Activated B cell treated with CpG ODN at 0.5 μM for 24 hours (primary cell): Measurements from ENCODE around the gene RABGAP1L. TPM values are rescaled to one million over a fixed set of nuclear protein-coding genes. Genes with fewer than 3 reads are reported as not detected.

ENCODE experiments used
- ATAC-seq: fragments of 200-7000 bp; cut with Tn5 transposase; one replicate; pipeline ENCODE4 v1.10.0; 2021; ENCODE audit warnings: low read depth, mild to moderate bottlenecking, moderate library complexity
- CTCF ChIA-PET: fragments of 350-600 bp; sonication (Branson Sonifier 250); formaldehyde crosslinking; loops from one replicate; lab custom pipeline; 2021; ENCODE audit warnings: antibody characterized with exemption; lab: Charles Lee
- POLR2A ChIA-PET: fragments of 350-600 bp; sonication (Branson Sonifier 250); formaldehyde crosslinking; loops from one replicate; lab custom pipeline; 2021; ENCODE audit warnings: antibody characterized with exemption; lab: Charles Lee
- DNase-seq: peaks from one replicate; pipeline ENCODE4 v3.0.0; 2022
- H3K27ac Mint-ChIP-seq: one replicate; pipeline ENCODE4 v1.8.0; 2020; ENCODE audit warnings: mixed read lengths
- H3K27me3 Mint-ChIP-seq: one replicate; pipeline ENCODE4 v1.8.0; 2021; ENCODE audit warnings: mixed read lengths
- H3K36me3 Mint-ChIP-seq: one replicate; pipeline ENCODE4 v1.8.0; 2021; ENCODE audit warnings: low read depth, mixed read lengths
- H3K4me1 Mint-ChIP-seq: one replicate; pipeline ENCODE4 v1.8.0; 2021; ENCODE audit warnings: mixed read lengths
- H3K4me3 Mint-ChIP-seq: one replicate; pipeline ENCODE4 v1.8.0; 2020; ENCODE audit warnings: mild to moderate bottlenecking, mixed read lengths
- H3K9me3 Mint-ChIP-seq: one replicate; pipeline ENCODE4 v1.8.0; 2020; ENCODE audit warnings: mixed read lengths
- CTCF ChIP-seq: fragments of 200-600 bp; IDR thresholded peaks from one replicate; pipeline ENCODE4 v1.8.0; 2022; ENCODE audit warnings: antibody characterized with exemption, mild to moderate bottlenecking
- intact Hi-C: fragments of 100-400 bp; cut with micrococcal nuclease; formaldehyde crosslinking; loops from one replicate; pipeline ENCODE4 v1.15.1; 2024
- total RNA-seq: library from RNA; stranded (reverse); gene quantifications from 2 replicates; pipeline ENCODE4 v1.2.3, GENCODE V29; 2022

Gene RABGAP1L
- total RNA-seq, 1 donor from 2014 or later = 126 TPM

- ATAC-seq (no peak), DNase-seq (no peak)
- ChIA-PET POLR2A (interaction anchor here (0.6 kb wide), 1 partner anchor 65 kb away, joined by 10 read pairs; no protein-coding TSS in a partner anchor), CTCF (interaction anchor here (0.6 to 7.1 kb wide), 6 partner anchors 22 to 1328 kb away, joined by 3 to 68 read pairs (median 3); no protein-coding TSS in a partner anchor)
- peaks cover 7% of the 10 kb centered on the region for H3K4me1 Mint-ChIP-seq
- no peaks in the 10 kb centered on the region for H3K9me3 Mint-ChIP-seq
- intact Hi-C loops = loop anchor here (10.0 kb wide), 4 partner anchors 753 to 1543 kb away; partner anchors contain the start of genes CENPL, DARS2, GAS5 and TNFSF4
- H3K27me3 Mint-ChIP-seq = no peaks in the 10 kb centered on the region
- no peak overlapping the region for H3K27ac Mint-ChIP-seq
- TF ChIP-seq CTCF = no peak
- no peak overlapping the region for H3K4me3 Mint-ChIP-seq
- peaks cover 7% of the 10 kb centered on the region for H3K36me3 Mint-ChIP-seq
These were observed 588.3 kb downstream of the RABGAP1L start for GRCh38 chr1:174747613-174748012.

- no peak for TF ChIP-seq CTCF
- DNase-seq = no peak
- ATAC-seq = no peak
- intact Hi-C loops = loop anchor here (10.0 kb wide), 4 partner anchors 754 to 1544 kb away; partner anchors contain the start of genes CENPL, DARS2, GAS5 and TNFSF4
- Mint-ChIP-seq H3K4me3 (no peak overlapping the region), H3K4me1 (peaks cover 2% of the 10 kb centered on the region), H3K9me3 (no peaks in the 10 kb centered on the region), H3K36me3 (peaks cover 7% of the 10 kb centered on the region), H3K27me3 (no peaks in the 10 kb centered on the region), H3K27ac (no peak overlapping the region)
- CTCF ChIA-PET = interaction anchor here (0.7 to 7.1 kb wide), 3 partner anchors 15 to 493 kb away, joined by 3 to 68 read pairs (median 3); no protein-coding TSS in a partner anchor
- POLR2A ChIA-PET = no interaction called here
These were observed 589.3 kb downstream of the RABGAP1L start for GRCh38 chr1:174748586-174748985.

GRCh38 chr1:174753131-174753530 lies 593.8 kb downstream of the RABGAP1L start:
- no peak for TF ChIP-seq CTCF
- ChIA-PET CTCF (interaction anchor here (1.9 kb wide), 1 partner anchor 490 kb away, joined by 5 read pairs; no protein-coding TSS in a partner anchor), POLR2A (no interaction called here)
- Mint-ChIP-seq H3K36me3 (peaks cover 10% of the 10 kb centered on the region), H3K4me1 (no peaks in the 10 kb centered on the region), H3K27me3 (no peaks in the 10 kb centered on the region), H3K4me3 (no peak overlapping the region), H3K27ac (no peak overlapping the region), H3K9me3 (no peaks in the 10 kb centered on the region)
- ATAC-seq (no peak), DNase-seq (no peak)
- intact Hi-C loops = no loop called here

- TF ChIP-seq CTCF = no peak
- DNase-seq (no peak), ATAC-seq (no peak)
- Mint-ChIP-seq H3K36me3 (peaks cover 20% of the 10 kb centered on the region), H3K4me1 (no peaks in the 10 kb centered on the region), H3K27me3 (no peaks in the 10 kb centered on the region), H3K27ac (no peak overlapping the region), H3K9me3 (no peaks in the 10 kb centered on the region), H3K4me3 (no peak overlapping the region)
- CTCF ChIA-PET = no interaction called here
- POLR2A ChIA-PET = no interaction called here
- intact Hi-C loops = no loop called here
These were observed 602.0 kb downstream of the RABGAP1L start for GRCh38 chr1:174761335-174761734.

- Mint-ChIP-seq H3K27ac (no peak overlapping the region), H3K9me3 (no peaks in the 10 kb centered on the region), H3K4me1 (no peaks in the 10 kb centered on the region), H3K27me3 (no peaks in the 10 kb centered on the region), H3K36me3 (peaks cover 20% of the 10 kb centered on the region), H3K4me3 (no peak overlapping the region)
- CTCF ChIA-PET = no interaction called here
- TF ChIP-seq CTCF = no peak
- intact Hi-C loops = no loop called here
- ATAC-seq (no peak), DNase-seq (no peak)
- POLR2A ChIA-PET = interaction anchor here (0.6 to 1.0 kb wide), 2 partner anchors 237 to 606 kb away, joined by 3 to 6 read pairs; no protein-coding TSS in a partner anchor
These were observed 602.7 kb downstream of the RABGAP1L start for GRCh38 chr1:174761901-174762585.
